Measurements from ENCODE around the gene KRT85. TPM values are rescaled to one million over a fixed set of nuclear protein-coding genes. Genes with fewer than 3 reads are reported as not detected.

KRT85 gene
- total RNA-seq, 2 experiments from 2014 or later, result not detected

- intact Hi-C loops (cut with micrococcal nuclease; ENCODE audit: unreplicated experiment), result no loop called here
Observed at GRCh38 chr12:52407918-52408317, 40.6 kb upstream of the KRT85 start.

GRCh38 chr12:52405922-52406385, 38.7 kb upstream of the KRT85 start, which contains the start of gene KRT82:
Gene KRT82 (minus strand): TSS chr12:52406335. CDS start chr12:52406277, 58 bp downstream.
- intact Hi-C loops (cut with micrococcal nuclease; ENCODE audit: unreplicated experiment), result no loop called here
- Histone ChIP-seq H2AFZ (ENCODE audit: low read length) (no peak within 1 kb of the TSS), H3K79me2 (ENCODE audit: insufficient read depth, low read depth, low read length) (no peaks in the 10 kb centered on the region), H3K9me2 (ENCODE audit: insufficient read depth, low read length) (no peaks in the 10 kb centered on the region), H3K9me3 (ENCODE audit: low read length) (no peaks in the 10 kb centered on the region), H3K27ac (ENCODE audit: low read depth, low read length, poor library complexity, severe bottlenecking) (no peak within 1 kb of the TSS), H3K4me2 (ENCODE audit: low read length) (no peak within 1 kb of the TSS), H3K4me1 (ENCODE audit: insufficient read depth, low read length, poor library complexity, severe bottlenecking) (no peaks in the 10 kb centered on the region), H3K36me3 (ENCODE audit: insufficient read depth, low read length) (no peaks in the 10 kb centered on the region), H3K4me3 (ENCODE audit: low read depth, low read length, poor library complexity, severe bottlenecking) (no peak within 1 kb of the TSS), H4K20me1 (ENCODE audit: insufficient read depth, low read length) (no peaks in the 10 kb centered on the region)
- CTCF ChIA-PET (ENCODE audit: unreplicated experiment), result no interaction called here
- no TSS peak for BruUV-seq (replicated peaks)
- TF ChIP-seq CTCF (conservative IDR thresholded peaks at IDR 0.05; ENCODE audit: low read length) (no peak), EZH2phosphoT487 (IDR thresholded peaks at IDR 0.05; ENCODE audit: borderline replicate concordance, low read depth, low read length) (no peak)
- no peak for DNase-seq (ENCODE audit: low spot score)
- POLR2A ChIA-PET, result no interaction called here

More at GRCh38 chr12:52407918-52408317, 40.6 kb upstream of the KRT85 start:
- TF ChIP-seq EZH2phosphoT487 (IDR thresholded peaks at IDR 0.05; ENCODE audit: borderline replicate concordance, low read depth, low read length) (no peak), CTCF (conservative IDR thresholded peaks at IDR 0.05; ENCODE audit: low read length) (no peak)
- no peaks in the 10 kb centered on the region for H3K36me3 ChIP-seq (ENCODE audit: insufficient read depth, low read length)
- ChIA-PET POLR2A (no interaction called here), CTCF (ENCODE audit: unreplicated experiment) (no interaction called here)
- no peaks in the 10 kb centered on the region for H3K4me1 ChIP-seq (ENCODE audit: insufficient read depth, low read length, poor library complexity, severe bottlenecking)
- no peak for DNase-seq (ENCODE audit: low spot score)
- H2AFZ ChIP-seq (ENCODE audit: low read length), result no peak overlapping the region
- BruUV-seq (replicated peaks), result no TSS peak
- no peaks in the 10 kb centered on the region for H3K9me3 ChIP-seq (ENCODE audit: low read length)
- H3K9me2 ChIP-seq (ENCODE audit: insufficient read depth, low read length), result no peaks in the 10 kb centered on the region
- H3K4me2 ChIP-seq (ENCODE audit: low read length), result no peak overlapping the region
- no peaks in the 10 kb centered on the region for H4K20me1 ChIP-seq (ENCODE audit: insufficient read depth, low read length)
- no peak overlapping the region for H3K4me3 ChIP-seq (ENCODE audit: low read depth, low read length, poor library complexity, severe bottlenecking)
- no peak overlapping the region for H3K27ac ChIP-seq (ENCODE audit: low read depth, low read length, poor library complexity, severe bottlenecking)
- no peaks in the 10 kb centered on the region for H3K79me2 ChIP-seq (ENCODE audit: insufficient read depth, low read depth, low read length)

GRCh38 chr12:52404951-52405350, 37.7 kb upstream of the KRT85 start:
- ChIA-PET CTCF (ENCODE audit: unreplicated experiment) (no interaction called here), POLR2A (no interaction called here)
- intact Hi-C loops (cut with micrococcal nuclease; ENCODE audit: unreplicated experiment), result no loop called here
- DNase-seq (ENCODE audit: low spot score), result no peak
- Histone ChIP-seq H3K4me3 (ENCODE audit: low read depth, low read length, poor library complexity, severe bottlenecking) (no peak overlapping the region), H4K20me1 (ENCODE audit: insufficient read depth, low read length) (no peaks in the 10 kb centered on the region), H3K9me3 (ENCODE audit: low read length) (no peaks in the 10 kb centered on the region), H2AFZ (ENCODE audit: low read length) (no peak overlapping the region), H3K27ac (ENCODE audit: low read depth, low read length, poor library complexity, severe bottlenecking) (no peak overlapping the region), H3K79me2 (ENCODE audit: insufficient read depth, low read depth, low read length) (no peaks in the 10 kb centered on the region), H3K4me1 (ENCODE audit: insufficient read depth, low read length, poor library complexity, severe bottlenecking) (no peaks in the 10 kb centered on the region), H3K36me3 (ENCODE audit: insufficient read depth, low read length) (no peaks in the 10 kb centered on the region), H3K9me2 (ENCODE audit: insufficient read depth, low read length) (no peaks in the 10 kb centered on the region), H3K4me2 (ENCODE audit: low read length) (no peak overlapping the region)
- no TSS peak for BruUV-seq (replicated peaks)
- no peak for TF ChIP-seq CTCF (conservative IDR thresholded peaks at IDR 0.05; ENCODE audit: low read length)
- no peak for TF ChIP-seq EZH2phosphoT487 (IDR thresholded peaks at IDR 0.05; ENCODE audit: borderline replicate concordance, low read depth, low read length)
